PC-3 (cell line): ENCODE results near the gene GRIP2. TPM values are rescaled to one million over a fixed set of nuclear protein-coding genes. Genes with fewer than 3 reads are reported as not detected.

Source experiments
- ATAC-seq: fragments of 200-7000 bp; cut with Tn5 transposase; 2 replicates; pipeline ENCODE4 v1.9.1; 2020; ENCODE audit warnings: mild to moderate bottlenecking, moderate library complexity
- BruUV-seq: library from RNA; stranded (reverse); fragments of 400-500 nt; replicated peaks from 2 replicates; lab custom pipeline; 2021; lab: Mats Ljungman, UMichigan
- CTCF ChIA-PET: fragments of 300-600 bp; sonication (Branson Sonifier 250); formaldehyde crosslinking; loops from one replicate; lab custom pipeline; 2022; ENCODE audit warnings: antibody characterized with exemption; lab: Charles Lee
- POLR2A ChIA-PET: fragments of 300-600 bp; sonication (Branson Sonifier 250); formaldehyde crosslinking; loops from one replicate; lab custom pipeline; 2022; ENCODE audit warnings: antibody characterized with exemption; ENCODE audit not compliant: unreplicated experiment; lab: Charles Lee
- DNase-seq: peaks from one replicate; pipeline ENCODE4 v3.0.0-alpha.2; 2015
- H2AFZ ChIP-seq: fragments of 300-600 bp; sonication (generic); 2 replicates; pipeline ENCODE4 v1.6.0; 2016; ENCODE audit warnings: antibody characterized with exemption, low read length
- H3F3A ChIP-seq: fragments of 300-600 bp; sonication (generic); one replicate; pipeline ENCODE4 v1.6.0; 2017; ENCODE audit warnings: antibody characterized with exemption, low read length, control low read depth, mild to moderate bottlenecking; ENCODE audit not compliant: unreplicated experiment
- H3K27ac ChIP-seq: fragments of 300-600 bp; sonication (generic); 2 replicates; pipeline ENCODE4 v1.5.1; 2016; ENCODE audit warnings: mild to moderate bottlenecking, low read length
- H3K27me3 ChIP-seq: fragments of 300-600 bp; sonication (generic); 2 replicates; pipeline ENCODE4 v1.6.1; 2016; ENCODE audit warnings: low read length, mixed read lengths
- H3K36me3 ChIP-seq: fragments of 300-600 bp; sonication (generic); 2 replicates; pipeline ENCODE4 v1.6.1; 2016; ENCODE audit warnings: low read depth, mixed run types, low read length, mixed read lengths
- H3K4me1 ChIP-seq: fragments of 300-600 bp; sonication (generic); 2 replicates; pipeline ENCODE4 v1.5.1; 2016; ENCODE audit warnings: low read length; ENCODE audit not compliant: insufficient read depth
- H3K4me2 ChIP-seq: fragments of 300-600 bp; sonication (generic); 2 replicates; pipeline ENCODE4 v1.6.0; 2016; ENCODE audit warnings: low read length
- H3K4me3 ChIP-seq: fragments of 300-600 bp; sonication (generic); 2 replicates; pipeline ENCODE4 v1.5.1; 2016; ENCODE audit warnings: mild to moderate bottlenecking, low read length, mixed read lengths
- H3K79me2 ChIP-seq: fragments of 300-600 bp; sonication (generic); 2 replicates; pipeline ENCODE4 v1.6.1; 2017; ENCODE audit warnings: low read length, mixed read lengths
- H3K9ac ChIP-seq: fragments of 300-600 bp; sonication (generic); 2 replicates; pipeline ENCODE4 v1.6.0; 2016; ENCODE audit warnings: mild to moderate bottlenecking, low read length
- H3K9me2 ChIP-seq: fragments of 300-600 bp; sonication (generic); replicated peaks from 2 replicates; pipeline ENCODE4 v1.6.1; 2016; ENCODE audit warnings: mixed run types, low read length, mixed read lengths
- H3K9me3 ChIP-seq: fragments of 300-600 bp; sonication (generic); 2 replicates; pipeline ENCODE4 v1.6.1; 2016; ENCODE audit warnings: low read length, mixed read lengths
- H4K20me1 ChIP-seq: fragments of 300-600 bp; sonication (generic); 2 replicates; pipeline ENCODE4 v1.6.1; 2016; ENCODE audit warnings: low read length, mixed read lengths
- CTCF ChIP-seq: fragments of 300-600 bp; sonication (generic); conservative IDR thresholded peaks from 2 replicates; pipeline ENCODE4 v1.5.1; 2017; ENCODE audit warnings: antibody characterized with exemption, low read depth, mild to moderate bottlenecking, low read length
- EZH2 ChIP-seq: fragments of 300-600 bp; sonication (generic); IDR thresholded peaks from one replicate; pipeline ENCODE4 v1.6.1; 2017; ENCODE audit warnings: antibody characterized with exemption, mild to moderate bottlenecking, low read length; ENCODE audit not compliant: unreplicated experiment
- EZH2phosphoT487 ChIP-seq: fragments of 300-600 bp; sonication (generic); IDR thresholded peaks from 2 replicates; pipeline ENCODE4 v1.6.1; 2018; ENCODE audit warnings: mild to moderate bottlenecking, antibody characterized with exemption, low read length, borderline replicate concordance
- intact Hi-C: fragments of 100-400 bp; cut with micrococcal nuclease; formaldehyde crosslinking; loops from 2 replicates; pipeline ENCODE4 v1.9.0; 2023
- total RNA-seq: library from RNA; depleted of rRNA; stranded (reverse); fragments of >200 nt; gene quantifications from 2 replicates; pipeline ENCODE4 v1.2.3, GENCODE V29; 2014

Gene GRIP2
- total RNA-seq, 1 experiment from 2014 or later, result 0.36 TPM

DNA sequence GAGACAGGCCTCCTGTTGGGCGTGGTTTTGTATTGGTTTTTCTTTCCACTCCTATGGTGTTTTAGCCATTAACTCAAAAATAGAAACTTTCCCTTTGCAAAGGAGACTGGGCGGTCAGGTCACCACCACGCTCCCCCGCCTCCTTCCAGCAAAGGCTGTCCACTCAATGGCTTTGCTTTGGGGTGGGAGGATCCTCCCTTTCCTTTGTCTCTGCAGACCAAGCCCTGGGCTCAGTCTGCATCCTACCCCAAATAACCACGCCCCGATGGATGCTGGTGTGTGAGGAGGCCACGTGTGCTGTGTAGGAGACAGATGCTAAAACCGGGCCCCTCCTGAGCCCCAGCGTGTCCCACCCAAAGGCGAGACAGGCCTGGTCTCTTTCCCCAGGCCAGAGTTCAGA is 68.5 kb downstream of the GRIP2 start:
- ChIA-PET CTCF (no interaction called here), POLR2A (no interaction called here)
- Histone ChIP-seq H3K9me2 (no peaks in the 10 kb centered on the region), H3F3A (no peaks in the 10 kb centered on the region), H4K20me1 (no peaks in the 10 kb centered on the region), H3K4me3 (no peak overlapping the region), H3K4me1 (peaks cover 19% of the 10 kb centered on the region), H3K79me2 (no peaks in the 10 kb centered on the region), H3K27ac (peak overlapping the region; percentile 80), H3K27me3 (no peaks in the 10 kb centered on the region), H3K4me2 (no peak overlapping the region), H3K9ac (no peak overlapping the region), H2AFZ (no peak overlapping the region), H3K9me3 (no peaks in the 10 kb centered on the region), H3K36me3 (peaks cover 9% of the 10 kb centered on the region)
- TF ChIP-seq EZH2phosphoT487 (no peak), EZH2 (no peak)
- ATAC-seq, result no peak
- DNase-seq, result no peak
- no TSS peak for BruUV-seq
- intact Hi-C loops, result no loop called here

GRCh38 chr3:14471016-14471415 is 69.1 kb downstream of the GRIP2 start:
- H3K9ac ChIP-seq, result no peak overlapping the region
- peaks cover 9% of the 10 kb centered on the region for H3K36me3 ChIP-seq
- DNase-seq (no peak), ATAC-seq (no peak)
- no peaks in the 10 kb centered on the region for H4K20me1 ChIP-seq
- no peak overlapping the region for H2AFZ ChIP-seq
- H3K79me2 ChIP-seq, result no peaks in the 10 kb centered on the region
- POLR2A ChIA-PET, result interaction anchor here (0.6 to 0.7 kb wide), 2 partner anchors 19 to 292 kb away, joined by 3 to 14 read pairs; partner anchors contain the start of genes LSM3 and XPC
- no peaks in the 10 kb centered on the region for H3K9me3 ChIP-seq
- no peak overlapping the region for H3K27ac ChIP-seq
- H3K4me3 ChIP-seq, result no peak overlapping the region
- H3K4me1 ChIP-seq, result peaks cover 19% of the 10 kb centered on the region
- H3K27me3 ChIP-seq, result no peaks in the 10 kb centered on the region
- CTCF ChIA-PET, result interaction anchor here (0.7 kb wide), 2 partner anchors 9 to 325 kb away, joined by 4 to 6 read pairs; no protein-coding TSS in a partner anchor
- intact Hi-C loops, result no loop called here
- H3K9me2 ChIP-seq, result no peaks in the 10 kb centered on the region
- no peak overlapping the region for H3K4me2 ChIP-seq
- BruUV-seq, result no TSS peak
- TF ChIP-seq EZH2phosphoT487 (no peak), EZH2 (no peak)
- H3F3A ChIP-seq, result no peaks in the 10 kb centered on the region

DNA sequence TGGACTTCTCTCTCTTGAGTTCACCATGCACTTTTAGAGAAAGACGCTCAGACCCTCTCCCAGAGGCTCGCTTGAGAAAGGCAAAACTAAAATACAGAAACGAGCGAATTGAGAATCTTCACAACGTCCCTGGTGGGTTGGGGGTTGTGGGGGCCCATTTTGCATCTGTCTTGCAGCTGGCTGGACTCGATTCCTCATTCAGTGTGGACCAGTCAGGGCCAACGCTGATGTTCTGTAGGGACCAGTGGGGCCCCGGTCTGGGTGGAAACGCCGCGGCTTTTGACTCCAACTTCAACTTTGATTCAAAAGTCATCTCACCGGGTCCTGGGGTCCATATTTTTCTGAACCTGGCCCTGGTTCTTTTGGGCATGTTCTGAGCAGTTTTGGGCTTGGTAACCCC is 69.7 kb downstream of the GRIP2 start:
- ATAC-seq, result no peak
- no peaks in the 10 kb centered on the region for H3F3A ChIP-seq
- no TSS peak for BruUV-seq
- DNase-seq, result no peak
- no peak overlapping the region for H2AFZ ChIP-seq
- no peaks in the 10 kb centered on the region for H3K9me3 ChIP-seq
- H3K27me3 ChIP-seq, result no peaks in the 10 kb centered on the region
- peaks cover 19% of the 10 kb centered on the region for H3K4me1 ChIP-seq
- H3K4me2 ChIP-seq, result no peak overlapping the region
- TF ChIP-seq CTCF, result no peak
- no peak for TF ChIP-seq EZH2
- TF ChIP-seq EZH2phosphoT487, result no peak
- peaks cover 9% of the 10 kb centered on the region for H3K36me3 ChIP-seq
- no peak overlapping the region for H3K4me3 ChIP-seq
- no peak overlapping the region for H3K27ac ChIP-seq
- H4K20me1 ChIP-seq, result no peaks in the 10 kb centered on the region
- intact Hi-C loops, result no loop called here
- CTCF ChIA-PET, result interaction anchor here (0.7 kb wide), 2 partner anchors 10 to 324 kb away, joined by 4 to 6 read pairs; no protein-coding TSS in a partner anchor
- H3K9me2 ChIP-seq, result no peaks in the 10 kb centered on the region
- no peaks in the 10 kb centered on the region for H3K79me2 ChIP-seq
- POLR2A ChIA-PET, result interaction anchor here (0.6 to 0.7 kb wide), 2 partner anchors 20 to 292 kb away, joined by 3 to 14 read pairs; partner anchors contain the start of genes LSM3 and XPC
- no peak overlapping the region for H3K9ac ChIP-seq
